Duodenal mucosa (tissue), 2 donors: ENCODE data around the gene HIC1.

Source experiments
- H3K27ac ChIP-seq: one replicate; pipeline ENCODE4 v1.7.0; 2013; ENCODE audit warnings: low read depth, low read length
- H3K27me3 ChIP-seq, 2 donors: one replicate each; pipeline ENCODE4 v1.7.0; 2013; ENCODE audit warnings: low read length in 2 of 2, control low read depth in 1 of 2; ENCODE audit not compliant: insufficient read depth in 2 of 2, control insufficient read depth in 1 of 2
- H3K36me3 ChIP-seq, 2 donors: one replicate each; pipeline ENCODE4 v1.7.0; 2013; ENCODE audit warnings: low read length in 2 of 2, control low read depth in 1 of 2; ENCODE audit not compliant: insufficient read depth in 2 of 2, control insufficient read depth in 1 of 2
- H3K4me1 ChIP-seq, 2 donors: one replicate each; pipeline ENCODE4 v1.7.0; 2013; ENCODE audit warnings: low read length in 2 of 2, control low read depth in 1 of 2; ENCODE audit not compliant: insufficient read depth in 2 of 2, control insufficient read depth in 1 of 2
- H3K4me3 ChIP-seq, 2 donors: one replicate each; pipeline ENCODE4 v1.7.0; 2013; ENCODE audit warnings: low read length in 2 of 2, low read depth in 1 of 2
- H3K9ac ChIP-seq, 2 donors: one replicate each; pipeline ENCODE4 v1.7.0; 2013; ENCODE audit warnings: low read length in 2 of 2, low read depth in 1 of 2
- H3K9me3 ChIP-seq, 2 donors: one replicate each; pipeline ENCODE4 v1.7.0; 2013; ENCODE audit warnings: low read length in 2 of 2, control low read depth in 1 of 2; ENCODE audit not compliant: control insufficient read depth in 1 of 2

Gene HIC1

GRCh38 chr17:2055292-2056205 lies 646 bp downstream of the HIC1 start:
- peak overlapping the region; percentile 16 to 59 for H3K9ac ChIP-seq
- peak overlapping the region; percentile 77 for H3K27ac ChIP-seq
- H3K4me3 ChIP-seq = peak overlapping the region; percentile 60 to 66
- H3K4me1 ChIP-seq = peaks cover 14 to 27% of the 10 kb centered on the region in 2 donors
- peaks cover 0 to 3% of the 10 kb centered on the region in 2 donors for H3K36me3 ChIP-seq
- no peaks in the 10 kb centered on the region for H3K9me3 ChIP-seq
- H3K27me3 ChIP-seq = peaks cover 19 to 31% of the 10 kb centered on the region in 2 donors

DNA sequence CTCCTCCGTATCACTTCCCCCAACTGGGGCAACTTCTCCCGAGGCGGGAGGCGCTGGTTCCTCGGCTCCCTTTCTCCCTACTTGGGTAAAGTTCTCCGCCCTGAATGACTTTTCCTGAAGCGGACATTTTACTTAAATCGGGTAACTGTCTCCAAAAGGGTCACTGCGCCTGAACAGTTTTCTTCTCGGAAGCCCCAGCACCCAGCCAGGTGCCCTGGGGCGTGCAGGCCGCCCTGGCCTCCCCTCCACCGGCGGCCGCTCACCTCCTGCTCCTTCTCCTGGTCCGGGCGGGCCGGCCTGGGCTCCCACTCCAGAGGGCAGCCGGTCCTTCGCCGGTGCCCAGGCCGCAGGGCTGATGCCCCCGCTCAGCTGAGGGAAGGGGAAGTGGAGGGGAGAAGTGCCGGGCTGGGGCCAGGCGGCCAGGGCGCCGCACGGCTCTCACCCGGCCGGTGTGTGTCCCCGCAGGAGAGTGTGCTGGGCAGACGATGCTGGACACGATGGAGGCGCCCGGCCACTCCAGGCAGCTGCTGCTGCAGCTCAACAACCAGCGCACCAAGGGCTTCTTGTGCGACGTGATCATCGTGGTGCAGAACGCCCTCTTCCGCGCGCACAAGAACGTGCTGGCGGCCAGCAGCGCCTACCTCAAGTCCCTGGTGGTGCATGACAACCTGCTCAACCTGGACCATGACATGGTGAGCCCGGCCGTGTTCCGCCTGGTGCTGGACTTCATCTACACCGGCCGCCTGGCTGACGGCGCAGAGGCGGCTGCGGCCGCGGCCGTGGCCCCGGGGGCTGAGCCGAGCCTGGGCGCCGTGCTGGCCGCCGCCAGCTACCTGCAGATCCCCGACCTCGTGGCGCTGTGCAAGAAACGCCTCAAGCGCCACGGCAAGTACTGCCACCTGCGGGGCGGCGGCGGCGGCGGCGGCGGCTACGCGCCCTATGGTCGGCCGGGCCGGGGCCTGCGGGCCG lies 1.6 kb downstream of the HIC1 start:
- Histone ChIP-seq H3K27me3 (peaks cover 19 to 28% of the 10 kb centered on the region in 2 donors), H3K36me3 (peaks cover 0 to 12% of the 10 kb centered on the region in 2 donors), H3K4me1 (peaks cover 20 to 35% of the 10 kb centered on the region in 2 donors), H3K9me3 (no peaks in the 10 kb centered on the region), H3K4me3 (peak overlapping the region; percentile 47 to 66), H3K27ac (peak overlapping the region; percentile 70), H3K9ac (peak overlapping the region; percentile 16 to 59)

- Histone ChIP-seq H3K4me3 (peak overlapping the region in 1 of 2 donors; percentile 66), H3K27me3 (peaks cover 19 to 21% of the 10 kb centered on the region in 2 donors), H3K4me1 (peaks cover 20 to 39% of the 10 kb centered on the region in 2 donors)
These were observed 2.4 kb downstream of the HIC1 start for GRCh38 chr17:2057175-2057759.

GRCh38 chr17:2057760-2058585 lies 3.1 kb downstream of the HIC1 start:
- Histone ChIP-seq H3K4me3 (peak overlapping the region; percentile 22 to 65), H3K27me3 (peaks cover 18 to 21% of the 10 kb centered on the region in 2 donors), H3K27ac (peak overlapping the region; percentile 73), H3K4me1 (peaks cover 20 to 46% of the 10 kb centered on the region in 2 donors), H3K9me3 (no peaks in the 10 kb centered on the region), H3K36me3 (peaks cover 0 to 14% of the 10 kb centered on the region in 2 donors), H3K9ac (peak overlapping the region in 1 of 2 donors; percentile 57)

More at GRCh38 chr17:2057175-2057759, 2.4 kb downstream of the HIC1 start:
- Histone ChIP-seq H3K27ac (no peak overlapping the region), H3K36me3 (peaks cover 0 to 14% of the 10 kb centered on the region in 2 donors), H3K9me3 (no peaks in the 10 kb centered on the region), H3K9ac (peak overlapping the region in 1 of 2 donors; percentile 18)

GRCh38 chr17:2058586-2059546 lies 4.0 kb downstream of the HIC1 start:
- H3K9me3 ChIP-seq = no peaks in the 10 kb centered on the region
- peak overlapping the region; percentile 75 for H3K27ac ChIP-seq
- peaks cover 0 to 14% of the 10 kb centered on the region in 2 donors for H3K36me3 ChIP-seq
- peak overlapping the region; percentile 27 to 65 for H3K4me3 ChIP-seq
- peak overlapping the region in 1 of 2 donors; percentile 57 for H3K9ac ChIP-seq
- H3K4me1 ChIP-seq = peaks cover 19 to 48% of the 10 kb centered on the region in 2 donors
- peaks cover 12 to 21% of the 10 kb centered on the region in 2 donors for H3K27me3 ChIP-seq

- no peaks in the 10 kb centered on the region for H3K9me3 ChIP-seq
- H3K4me3 ChIP-seq = peak overlapping the region; percentile 27 to 36
- peak overlapping the region; percentile 75 for H3K27ac ChIP-seq
- H3K27me3 ChIP-seq = peaks cover 7 to 14% of the 10 kb centered on the region in 2 donors
- peak overlapping the region in 1 of 2 donors; percentile 54 for H3K9ac ChIP-seq
- peaks cover 22 to 45% of the 10 kb centered on the region in 2 donors for H3K4me1 ChIP-seq
- peaks cover 0 to 21% of the 10 kb centered on the region in 2 donors for H3K36me3 ChIP-seq
These were observed 4.9 kb downstream of the HIC1 start for GRCh38 chr17:2059547-2060384.

DNA sequence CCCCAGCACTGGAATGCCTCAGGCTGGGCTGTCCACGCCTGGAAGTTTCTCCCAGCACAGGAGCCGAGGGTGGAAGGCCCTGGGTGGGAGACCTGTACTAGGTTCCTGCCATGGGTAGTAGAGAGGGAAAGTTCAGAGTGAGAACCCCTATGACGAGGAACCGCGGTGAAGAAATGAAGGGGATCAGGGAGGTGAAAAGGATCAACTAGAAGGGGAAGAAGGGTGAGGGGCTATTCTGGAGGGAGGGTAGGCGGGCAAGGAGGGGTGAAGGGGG lies 5.4 kb downstream of the HIC1 start:
- peak overlapping the region; percentile 75 for H3K27ac ChIP-seq
- H3K9ac ChIP-seq = peak overlapping the region; percentile 23 to 54
- peaks cover 7 to 14% of the 10 kb centered on the region in 2 donors for H3K27me3 ChIP-seq
- H3K36me3 ChIP-seq = peaks cover 0 to 24% of the 10 kb centered on the region in 2 donors
- no peaks in the 10 kb centered on the region for H3K9me3 ChIP-seq
- H3K4me3 ChIP-seq = peak overlapping the region in 1 of 2 donors; percentile 36
- peaks cover 23 to 50% of the 10 kb centered on the region in 2 donors for H3K4me1 ChIP-seq
